ENCODE results near the gene C16orf78.

GRCh38 chr16:49419006-49419405 lies 45.4 kb downstream of the C16orf78 start:
- TF ChIP-seq CTCF (IDR thresholded peaks at IDR 0.05 in 4 of 5, conservative IDR thresholded peaks at IDR 0.05 in 1 of 5) (no peak), POLR2A (IDR thresholded peaks at IDR 0.05) (no peak)

Data from gastrocnemius medialis (tissue), 4 donors.